WTC11 (cell line): ENCODE results near the gene SYNDIG1. TPM values are rescaled to one million over a fixed set of nuclear protein-coding genes. Genes with fewer than 3 reads are reported as not detected.

ENCODE experiments used
- ATAC-seq: fragments of 200-7000 bp; cut with Tn5 transposase; 2 replicates; pipeline ENCODE4 v1.10.0; 2021; ENCODE audit warnings: mild to moderate bottlenecking, moderate library complexity
- CTCF ChIA-PET: fragments of 300-600 bp; sonication (Branson Sonifier 250); formaldehyde crosslinking; loops from one replicate; lab custom pipeline; 2021; ENCODE audit warnings: antibody characterized with exemption; lab: Charles Lee
- POLR2A ChIA-PET: fragments of 350-600 bp; sonication (Branson Sonifier 250); formaldehyde crosslinking; loops from one replicate; lab custom pipeline; 2021; ENCODE audit warnings: antibody characterized with exemption; lab: Charles Lee
- DNase-seq: peaks from one replicate; pipeline ENCODE4 v3.0.0; 2021; ENCODE audit warnings: low spot score
- H3K27ac Mint-ChIP-seq: 2 replicates; pipeline ENCODE4 v1.8.0; 2021; ENCODE audit warnings: mixed read lengths
- H3K27me3 Mint-ChIP-seq: 2 replicates; pipeline ENCODE4 v1.8.0; 2021; ENCODE audit warnings: low read depth, mild to moderate bottlenecking, moderate library complexity, mixed read lengths
- H3K36me3 Mint-ChIP-seq: 2 replicates; pipeline ENCODE4 v1.8.0; 2021; ENCODE audit warnings: mixed read lengths
- H3K4me1 Mint-ChIP-seq: 2 replicates; pipeline ENCODE4 v1.8.0; 2022; ENCODE audit warnings: mixed read lengths
- H3K4me3 Mint-ChIP-seq: 2 replicates; pipeline ENCODE4 v1.8.0; 2021; ENCODE audit warnings: mild to moderate bottlenecking, moderate library complexity, mixed read lengths
- H3K9me3 Mint-ChIP-seq: 2 replicates; pipeline ENCODE4 v1.8.0; 2021; ENCODE audit warnings: mixed read lengths
- ESRRA ChIP-seq: sonication (generic); formaldehyde crosslinking; IDR thresholded peaks from 2 replicates; pipeline ENCODE4 v1.8.1; 2022; ENCODE audit warnings: mild to moderate bottlenecking, missing genetic modification reagents, borderline replicate concordance
- FOXK1 ChIP-seq: sonication (generic); formaldehyde crosslinking; IDR thresholded peaks from 2 replicates; pipeline ENCODE4 v1.8.0; 2022; ENCODE audit warnings: mild to moderate bottlenecking, moderate library complexity, missing genetic modification reagents
- GRHL2 ChIP-seq: fragments of 250-450 bp; sonication (Bioruptor Pico); IDR thresholded peaks from 2 replicates; pipeline ENCODE4 v1.8.0; 2022; ENCODE audit warnings: mild to moderate bottlenecking, moderate library complexity; ENCODE audit not compliant: insufficient replicate concordance, severe bottlenecking
- GTF2I ChIP-seq: fragments of 250-450 bp; sonication (Bioruptor Pico); conservative IDR thresholded peaks from 2 replicates; pipeline ENCODE4 v1.4.0; 2021; ENCODE audit warnings: mild to moderate bottlenecking
- HMGA2 ChIP-seq: fragments of 250-450 bp; sonication (Bioruptor Pico); IDR thresholded peaks from 2 replicates; pipeline ENCODE4 v1.4.0; 2021; ENCODE audit warnings: mild to moderate bottlenecking, moderate library complexity
- MYBL2 ChIP-seq: sonication (generic); formaldehyde crosslinking; IDR thresholded peaks from 2 replicates; pipeline ENCODE4 v1.8.1; 2023; ENCODE audit warnings: mild to moderate bottlenecking, moderate library complexity, missing genetic modification reagents
- NFYB ChIP-seq: sonication (generic); formaldehyde crosslinking; conservative IDR thresholded peaks from 2 replicates; pipeline ENCODE4 v1.8.0; 2022; ENCODE audit warnings: low read depth, missing genetic modification reagents
- NR1H2 ChIP-seq: sonication (generic); formaldehyde crosslinking; IDR thresholded peaks from 2 replicates; pipeline ENCODE4 v1.9.0; 2021; ENCODE audit warnings: mild to moderate bottlenecking, moderate library complexity, missing genetic modification reagents
- RELA ChIP-seq: sonication (generic); formaldehyde crosslinking; IDR thresholded peaks from 2 replicates; pipeline ENCODE4 v1.8.1; 2022; ENCODE audit warnings: missing genetic modification reagents, mild to moderate bottlenecking, borderline replicate concordance
- SOX15 ChIP-seq: fragments of 250-450 bp; sonication (Bioruptor Pico); IDR thresholded peaks from 2 replicates; pipeline ENCODE4 v1.9.0; 2021; ENCODE audit warnings: mild to moderate bottlenecking
- ZNF121 ChIP-seq: sonication (generic); formaldehyde crosslinking; IDR thresholded peaks from 2 replicates; pipeline ENCODE4 v1.8.0; 2023; ENCODE audit warnings: missing genetic modification reagents
- ZNF138 ChIP-seq: sonication (generic); formaldehyde crosslinking; conservative IDR thresholded peaks from 2 replicates; pipeline ENCODE4 v1.8.1; 2022; ENCODE audit warnings: mild to moderate bottlenecking, moderate library complexity, missing genetic modification reagents
- ZNF232 ChIP-seq: sonication (generic); formaldehyde crosslinking; IDR thresholded peaks from 2 replicates; pipeline ENCODE4 v1.8.0; 2022; ENCODE audit warnings: mild to moderate bottlenecking, missing genetic modification reagents
- ZNF396 ChIP-seq: fragments of 250-450 bp; sonication (Bioruptor Pico); IDR thresholded peaks from 2 replicates; pipeline ENCODE4 v1.8.0; 2021; ENCODE audit warnings: mild to moderate bottlenecking, moderate library complexity, borderline replicate concordance
- ZNF671 ChIP-seq: fragments of 250-450 bp; sonication (Bioruptor Pico); IDR thresholded peaks from 2 replicates; pipeline ENCODE4 v1.8.0; 2021; ENCODE audit warnings: mild to moderate bottlenecking
- total RNA-seq: library from RNA; stranded (reverse); gene quantifications from 3 replicates; pipeline ENCODE4 v1.2.3, GENCODE V29; 2021
- TF ChIP-seq, protein P1 (sequence below): sonication (generic); formaldehyde crosslinking; IDR thresholded peaks from 2 replicates; pipeline ENCODE4 v1.8.0; 2022; ENCODE audit warnings: mild to moderate bottlenecking, missing genetic modification reagents
- TF ChIP-seq, protein P2 (sequence below): sonication (generic); formaldehyde crosslinking; IDR thresholded peaks from 2 replicates; pipeline ENCODE4 v1.8.1; 2022; ENCODE audit warnings: low read depth, mild to moderate bottlenecking, moderate library complexity, missing genetic modification reagents, borderline replicate concordance
- TF ChIP-seq, protein P3 (sequence below): sonication (generic); formaldehyde crosslinking; IDR thresholded peaks from 2 replicates; pipeline ENCODE4 v1.8.1; 2023; ENCODE audit warnings: mild to moderate bottlenecking, missing genetic modification reagents, moderate library complexity
- TF ChIP-seq, protein P4 (sequence below): sonication (generic); formaldehyde crosslinking; IDR thresholded peaks from 2 replicates; pipeline ENCODE4 v1.8.1; 2023; ENCODE audit warnings: mild to moderate bottlenecking, missing genetic modification reagents
- TF ChIP-seq, protein P5 (sequence below): sonication (generic); formaldehyde crosslinking; IDR thresholded peaks from 2 replicates; pipeline ENCODE4 v1.8.1; 2023; ENCODE audit warnings: mild to moderate bottlenecking, missing genetic modification reagents
- TF ChIP-seq, protein P6 (sequence below): sonication (generic); formaldehyde crosslinking; IDR thresholded peaks from 2 replicates; pipeline ENCODE4 v1.8.1; 2022; ENCODE audit warnings: mild to moderate bottlenecking, moderate library complexity, missing genetic modification reagents
- TF ChIP-seq, protein P7 (sequence below): sonication (generic); formaldehyde crosslinking; IDR thresholded peaks from 2 replicates; pipeline ENCODE4 v1.8.0; 2022; ENCODE audit warnings: mild to moderate bottlenecking, missing genetic modification reagents

Gene SYNDIG1
- total RNA-seq, 1 experiment from 2014 or later = 6.4 TPM

DNA sequence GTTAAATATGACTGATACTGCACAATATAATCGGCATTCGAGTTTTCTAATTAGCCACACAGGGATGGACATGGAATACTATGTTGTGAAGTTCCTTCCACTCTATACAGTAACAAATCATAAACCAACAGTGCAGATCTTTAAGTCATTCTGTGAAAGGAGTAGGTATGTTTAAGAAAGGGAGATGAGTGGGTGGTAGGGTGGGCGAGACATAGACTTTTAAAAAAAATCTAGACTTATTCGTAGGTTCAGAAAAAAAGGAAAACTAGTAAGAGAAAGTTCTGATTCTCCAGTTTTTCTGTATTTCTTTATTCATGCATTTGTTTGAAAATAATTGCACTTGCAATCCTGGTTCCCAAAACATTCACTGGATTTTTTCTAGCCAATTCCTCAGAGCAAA is 61.8 kb downstream of the SYNDIG1 start:
- ATAC-seq = no peak
- TF ChIP-seq, protein P1, sequence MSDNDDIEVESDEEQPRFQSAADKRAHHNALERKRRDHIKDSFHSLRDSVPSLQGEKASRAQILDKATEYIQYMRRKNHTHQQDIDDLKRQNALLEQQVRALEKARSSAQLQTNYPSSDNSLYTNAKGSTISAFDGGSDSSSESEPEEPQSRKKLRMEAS (CRISPR knock-in tag) = no peak
- TF ChIP-seq FOXK1 = no peak
- TF ChIP-seq NR1H2 = no peak
- TF ChIP-seq NFYB (CRISPR knock-in tag) = no peak
- TF ChIP-seq ESRRA (CRISPR knock-in tag) = no peak
- TF ChIP-seq RELA = no peak
- no peak for TF ChIP-seq GTF2I (CRISPR knock-in tag)
- TF ChIP-seq, protein P2, sequence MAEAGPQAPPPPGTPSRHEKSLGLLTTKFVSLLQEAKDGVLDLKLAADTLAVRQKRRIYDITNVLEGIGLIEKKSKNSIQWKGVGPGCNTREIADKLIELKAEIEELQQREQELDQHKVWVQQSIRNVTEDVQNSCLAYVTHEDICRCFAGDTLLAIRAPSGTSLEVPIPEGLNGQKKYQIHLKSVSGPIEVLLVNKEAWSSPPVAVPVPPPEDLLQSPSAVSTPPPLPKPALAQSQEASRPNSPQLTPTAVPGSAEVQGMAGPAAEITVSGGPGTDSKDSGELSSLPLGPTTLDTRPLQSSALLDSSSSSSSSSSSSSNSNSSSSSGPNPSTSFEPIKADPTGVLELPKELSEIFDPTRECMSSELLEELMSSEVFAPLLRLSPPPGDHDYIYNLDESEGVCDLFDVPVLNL = no peak
- no peak for TF ChIP-seq MYBL2 (CRISPR knock-in tag)
- no peak for TF ChIP-seq ZNF396 (CRISPR knock-in tag)
- TF ChIP-seq ZNF138 (CRISPR knock-in tag) = no peak
- no peak for TF ChIP-seq ZNF232 (CRISPR knock-in tag)
- TF ChIP-seq HMGA2 = no peak
- no peak for TF ChIP-seq ZNF121 (CRISPR knock-in tag)
- TF ChIP-seq, protein P3, sequence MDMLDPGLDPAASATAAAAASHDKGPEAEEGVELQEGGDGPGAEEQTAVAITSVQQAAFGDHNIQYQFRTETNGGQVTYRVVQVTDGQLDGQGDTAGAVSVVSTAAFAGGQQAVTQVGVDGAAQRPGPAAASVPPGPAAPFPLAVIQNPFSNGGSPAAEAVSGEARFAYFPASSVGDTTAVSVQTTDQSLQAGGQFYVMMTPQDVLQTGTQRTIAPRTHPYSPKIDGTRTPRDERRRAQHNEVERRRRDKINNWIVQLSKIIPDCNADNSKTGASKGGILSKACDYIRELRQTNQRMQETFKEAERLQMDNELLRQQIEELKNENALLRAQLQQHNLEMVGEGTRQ = no peak
- TF ChIP-seq, protein P4, sequence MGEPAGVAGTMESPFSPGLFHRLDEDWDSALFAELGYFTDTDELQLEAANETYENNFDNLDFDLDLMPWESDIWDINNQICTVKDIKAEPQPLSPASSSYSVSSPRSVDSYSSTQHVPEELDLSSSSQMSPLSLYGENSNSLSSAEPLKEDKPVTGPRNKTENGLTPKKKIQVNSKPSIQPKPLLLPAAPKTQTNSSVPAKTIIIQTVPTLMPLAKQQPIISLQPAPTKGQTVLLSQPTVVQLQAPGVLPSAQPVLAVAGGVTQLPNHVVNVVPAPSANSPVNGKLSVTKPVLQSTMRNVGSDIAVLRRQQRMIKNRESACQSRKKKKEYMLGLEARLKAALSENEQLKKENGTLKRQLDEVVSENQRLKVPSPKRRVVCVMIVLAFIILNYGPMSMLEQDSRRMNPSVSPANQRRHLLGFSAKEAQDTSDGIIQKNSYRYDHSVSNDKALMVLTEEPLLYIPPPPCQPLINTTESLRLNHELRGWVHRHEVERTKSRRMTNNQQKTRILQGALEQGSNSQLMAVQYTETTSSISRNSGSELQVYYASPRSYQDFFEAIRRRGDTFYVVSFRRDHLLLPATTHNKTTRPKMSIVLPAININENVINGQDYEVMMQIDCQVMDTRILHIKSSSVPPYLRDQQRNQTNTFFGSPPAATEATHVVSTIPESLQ (CRISPR knock-in tag) = no peak
- TF ChIP-seq ZNF671 (CRISPR knock-in tag) = no peak
- TF ChIP-seq, protein P5, sequence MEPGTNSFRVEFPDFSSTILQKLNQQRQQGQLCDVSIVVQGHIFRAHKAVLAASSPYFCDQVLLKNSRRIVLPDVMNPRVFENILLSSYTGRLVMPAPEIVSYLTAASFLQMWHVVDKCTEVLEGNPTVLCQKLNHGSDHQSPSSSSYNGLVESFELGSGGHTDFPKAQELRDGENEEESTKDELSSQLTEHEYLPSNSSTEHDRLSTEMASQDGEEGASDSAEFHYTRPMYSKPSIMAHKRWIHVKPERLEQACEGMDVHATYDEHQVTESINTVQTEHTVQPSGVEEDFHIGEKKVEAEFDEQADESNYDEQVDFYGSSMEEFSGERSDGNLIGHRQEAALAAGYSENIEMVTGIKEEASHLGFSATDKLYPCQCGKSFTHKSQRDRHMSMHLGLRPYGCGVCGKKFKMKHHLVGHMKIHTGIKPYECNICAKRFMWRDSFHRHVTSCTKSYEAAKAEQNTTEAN (CRISPR knock-in tag) = no peak
- no peak for DNase-seq
- ChIA-PET POLR2A (no interaction called here), CTCF (no interaction called here)
- H3K4me1 Mint-ChIP-seq = peaks cover 10% of the 10 kb centered on the region
- no peak overlapping the region for H3K27ac Mint-ChIP-seq
- no peaks in the 10 kb centered on the region for H3K27me3 Mint-ChIP-seq
- H3K36me3 Mint-ChIP-seq = peaks cover 9% of the 10 kb centered on the region
- peaks cover 14% of the 10 kb centered on the region for H3K9me3 Mint-ChIP-seq
- no peak overlapping the region for H3K4me3 Mint-ChIP-seq

DNA sequence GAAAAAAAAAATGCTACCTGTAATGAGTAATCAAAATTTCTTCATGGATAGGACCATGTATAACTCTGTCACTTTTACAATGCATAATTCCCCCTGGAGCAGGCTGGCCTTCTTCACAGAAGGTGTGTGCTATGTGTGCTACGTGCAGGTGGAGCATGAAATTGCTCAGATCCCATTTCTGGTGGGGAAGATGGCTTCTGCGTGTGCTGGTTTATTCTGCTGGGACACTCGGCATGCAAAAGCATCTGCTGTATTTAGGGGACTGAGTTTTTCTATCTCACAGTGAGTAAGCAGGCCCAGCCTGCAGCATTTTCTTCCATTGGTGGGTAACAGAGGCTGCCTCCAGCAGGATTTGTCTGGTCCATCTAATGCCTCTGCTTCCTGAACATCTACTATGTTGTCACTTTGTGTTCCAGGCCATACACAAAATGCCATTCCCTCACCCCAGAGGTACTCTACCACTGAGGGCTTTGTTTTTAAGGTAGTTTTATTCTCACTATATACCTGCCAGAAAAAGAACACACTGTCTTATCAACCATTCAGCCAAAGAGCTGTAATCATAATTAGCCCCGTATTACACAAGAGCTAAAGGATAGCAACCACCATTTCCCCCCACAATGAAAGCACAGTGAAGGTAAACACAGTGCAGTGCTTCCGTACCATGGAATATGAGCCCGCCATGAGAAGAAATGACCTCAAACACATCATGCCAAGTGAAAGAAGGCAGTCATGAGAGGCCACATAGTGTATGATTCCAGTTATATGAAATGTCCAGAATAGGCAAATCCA is 62.4 kb downstream of the SYNDIG1 start:
- Mint-ChIP-seq H3K27me3 (no peaks in the 10 kb centered on the region), H3K27ac (no peak overlapping the region), H3K4me1 (peaks cover 10% of the 10 kb centered on the region), H3K4me3 (no peak overlapping the region), H3K9me3 (peaks cover 14% of the 10 kb centered on the region), H3K36me3 (peaks cover 9% of the 10 kb centered on the region)
- ChIA-PET CTCF (no interaction called here), POLR2A (no interaction called here)
- DNase-seq (no peak), ATAC-seq (no peak)
- TF ChIP-seq GRHL2 (CRISPR knock-in tag) (no peak), SOX15 (CRISPR knock-in tag) (no peak), NFYB (CRISPR knock-in tag) (no peak)
- TF ChIP-seq, protein P2 = no peak
- TF ChIP-seq, protein P6, sequence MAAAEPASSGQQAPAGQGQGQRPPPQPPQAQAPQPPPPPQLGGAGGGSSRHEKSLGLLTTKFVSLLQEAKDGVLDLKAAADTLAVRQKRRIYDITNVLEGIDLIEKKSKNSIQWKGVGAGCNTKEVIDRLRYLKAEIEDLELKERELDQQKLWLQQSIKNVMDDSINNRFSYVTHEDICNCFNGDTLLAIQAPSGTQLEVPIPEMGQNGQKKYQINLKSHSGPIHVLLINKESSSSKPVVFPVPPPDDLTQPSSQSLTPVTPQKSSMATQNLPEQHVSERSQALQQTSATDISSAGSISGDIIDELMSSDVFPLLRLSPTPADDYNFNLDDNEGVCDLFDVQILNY (CRISPR knock-in tag) = no peak
- TF ChIP-seq, protein P3 = no peak
- TF ChIP-seq, protein P7, sequence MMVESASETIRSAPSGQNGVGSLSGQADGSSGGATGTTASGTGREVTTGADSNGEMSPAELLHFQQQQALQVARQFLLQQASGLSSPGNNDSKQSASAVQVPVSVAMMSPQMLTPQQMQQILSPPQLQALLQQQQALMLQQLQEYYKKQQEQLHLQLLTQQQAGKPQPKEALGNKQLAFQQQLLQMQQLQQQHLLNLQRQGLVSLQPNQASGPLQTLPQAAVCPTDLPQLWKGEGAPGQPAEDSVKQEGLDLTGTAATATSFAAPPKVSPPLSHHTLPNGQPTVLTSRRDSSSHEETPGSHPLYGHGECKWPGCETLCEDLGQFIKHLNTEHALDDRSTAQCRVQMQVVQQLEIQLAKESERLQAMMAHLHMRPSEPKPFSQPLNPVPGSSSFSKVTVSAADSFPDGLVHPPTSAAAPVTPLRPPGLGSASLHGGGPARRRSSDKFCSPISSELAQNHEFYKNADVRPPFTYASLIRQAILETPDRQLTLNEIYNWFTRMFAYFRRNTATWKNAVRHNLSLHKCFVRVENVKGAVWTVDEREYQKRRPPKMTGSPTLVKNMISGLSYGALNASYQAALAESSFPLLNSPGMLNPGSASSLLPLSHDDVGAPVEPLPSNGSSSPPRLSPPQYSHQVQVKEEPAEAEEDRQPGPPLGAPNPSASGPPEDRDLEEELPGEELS (CRISPR knock-in tag) = no peak
